Uterus (tissue), 4 donors: Measurements from ENCODE around the gene NFXL1. TPM values are rescaled to one million over a fixed set of nuclear protein-coding genes. Genes with fewer than 3 reads are reported as not detected.
A peak's percentile ranks its signal among the peaks of the same experiment; 100 is the strongest.

ENCODE experiments used
- DNase-seq, 2 donors: peaks; one replicate each; pipeline ENCODE4 v3.0.0-alpha.2; 2019 to 2020
- H3K27ac ChIP-seq, 2 donors: fragments of 200-600 bp; sonication (generic); 1 replicate in 1 of 2; 2 replicates in 1 of 2; pipeline ENCODE4 v1.5.1; 2016 to 2018
- H3K27me3 ChIP-seq, 2 donors: fragments of 200-600 bp; sonication (generic); one replicate each; pipeline ENCODE4 v1.5.1; 2018 to 2019; ENCODE audit warnings: control low read depth in 1 of 2
- H3K36me3 ChIP-seq, 2 donors: fragments of 200-600 bp; sonication (generic); one replicate each; pipeline ENCODE4 v1.5.1; 2019; ENCODE audit warnings: control low read depth in 1 of 2
- H3K4me1 ChIP-seq, 2 donors: fragments of 200-600 bp; sonication (generic); one replicate each; pipeline ENCODE4 v1.5.1; 2018 to 2019; ENCODE audit warnings: control low read depth in 1 of 2
- H3K4me3 ChIP-seq, 2 donors: fragments of 200-600 bp; sonication (generic); 1 replicate in 1 of 2; 2 replicates in 1 of 2; pipeline ENCODE4 v1.5.1; 2018 to 2019; ENCODE audit warnings: mild to moderate bottlenecking in 1 of 2
- H3K9me3 ChIP-seq, 2 donors: fragments of 200-600 bp; sonication (generic); one replicate each; pipeline ENCODE4 v1.5.1; 2019; ENCODE audit warnings: control low read depth in 1 of 2
- POLR2A ChIP-seq, 2 donors: fragments of 450-650 bp; IDR thresholded peaks; one replicate each; pipeline ENCODE4 v1.6.1; 2016; ENCODE audit warnings: antibody characterized with exemption in 2 of 2, mild to moderate bottlenecking in 1 of 2, moderate library complexity in 1 of 2
- intact Hi-C: fragments of 100-400 bp; cut with DNase I; formaldehyde crosslinking; loops from one replicate; pipeline ENCODE4 v1.15.1; 2023; ENCODE audit warnings: low total_unique reads
- total RNA-seq, 4 donors: library from RNA; depleted of rRNA in 3 of 4; stranded (reverse); fragments of >200 nt in 3 of 4; gene quantifications; one replicate each; pipeline versions ENCODE4 v1.1.0 to v1.2.4, GENCODE V29; 2014 to 2023
- TF ChIP-seq, protein P1 (sequence below), 4 experiments: fragments of 200-600 bp in 2 of 4; fragments of 450-650 bp in 2 of 4; sonication (generic) in 2 of 4; IDR thresholded peaks; one replicate each; pipeline ENCODE4 v1.5.1; 2016 to 2019; ENCODE audit warnings: antibody characterized with exemption in 4 of 4, mild to moderate bottlenecking in 2 of 4, moderate library complexity in 1 of 4
- donor health status: DM: yes; HTN: yes; CAD: no.

Gene NFXL1
- total RNA-seq, 4 donors from 2014 or later, result 5.9 to 24.9 (median 19.6) TPM

DNA sequence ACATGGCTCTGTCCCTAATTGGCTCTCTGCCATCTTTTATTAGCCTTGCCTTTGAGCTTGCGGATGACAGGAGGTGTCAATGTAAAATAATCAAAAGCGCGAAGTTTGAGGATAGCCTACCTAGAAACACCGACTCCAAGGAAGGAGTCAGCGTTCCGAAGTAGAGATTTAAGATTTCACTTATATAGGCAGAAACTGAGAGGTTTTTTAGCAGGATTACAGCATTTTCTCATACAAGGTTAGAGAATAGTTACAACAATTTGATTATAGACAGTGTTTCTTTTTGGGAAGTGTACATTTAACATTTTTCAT lies 499 bp upstream of the NFXL1 start:
- Histone ChIP-seq H3K27me3 (no peaks in the 10 kb centered on the region), H3K4me1 (no peaks in the 10 kb centered on the region), H3K9me3 (no peaks in the 10 kb centered on the region), H3K27ac (peak overlapping the region; percentile 58 to 77), H3K36me3 (no peaks in the 10 kb centered on the region), H3K4me3 (peak overlapping the region; percentile 67 to 76)
- DNase-seq, result no peak
- TF ChIP-seq POLR2A (IDR thresholded peaks at IDR 0.05), result no peak
- TF ChIP-seq, protein P1, sequence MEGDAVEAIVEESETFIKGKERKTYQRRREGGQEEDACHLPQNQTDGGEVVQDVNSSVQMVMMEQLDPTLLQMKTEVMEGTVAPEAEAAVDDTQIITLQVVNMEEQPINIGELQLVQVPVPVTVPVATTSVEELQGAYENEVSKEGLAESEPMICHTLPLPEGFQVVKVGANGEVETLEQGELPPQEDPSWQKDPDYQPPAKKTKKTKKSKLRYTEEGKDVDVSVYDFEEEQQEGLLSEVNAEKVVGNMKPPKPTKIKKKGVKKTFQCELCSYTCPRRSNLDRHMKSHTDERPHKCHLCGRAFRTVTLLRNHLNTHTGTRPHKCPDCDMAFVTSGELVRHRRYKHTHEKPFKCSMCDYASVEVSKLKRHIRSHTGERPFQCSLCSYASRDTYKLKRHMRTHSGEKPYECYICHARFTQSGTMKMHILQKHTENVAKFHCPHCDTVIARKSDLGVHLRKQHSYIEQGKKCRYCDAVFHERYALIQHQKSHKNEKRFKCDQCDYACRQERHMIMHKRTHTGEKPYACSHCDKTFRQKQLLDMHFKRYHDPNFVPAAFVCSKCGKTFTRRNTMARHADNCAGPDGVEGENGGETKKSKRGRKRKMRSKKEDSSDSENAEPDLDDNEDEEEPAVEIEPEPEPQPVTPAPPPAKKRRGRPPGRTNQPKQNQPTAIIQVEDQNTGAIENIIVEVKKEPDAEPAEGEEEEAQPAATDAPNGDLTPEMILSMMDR (IDR thresholded peaks at IDR 0.05), result no peak
- intact Hi-C loops, result no loop called here

DNA sequence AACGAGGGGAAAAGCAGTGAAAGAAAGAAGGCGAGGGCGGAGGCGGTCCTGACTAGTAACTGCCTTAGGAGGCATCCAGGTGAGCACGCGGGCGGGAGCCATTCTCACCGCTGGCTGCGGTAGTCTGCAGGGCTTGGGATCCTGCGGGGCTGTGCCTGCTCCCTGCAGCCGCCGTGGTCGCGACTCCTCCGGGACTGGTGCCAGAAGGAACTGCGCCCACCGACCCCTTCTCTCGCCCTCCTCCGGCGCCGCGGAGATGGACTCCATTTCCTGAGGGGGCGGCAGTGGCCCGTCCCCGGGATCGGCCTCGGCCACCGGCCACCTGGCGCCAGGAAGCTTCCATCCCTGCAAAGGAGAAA lies 543 bp downstream of the NFXL1 start:
- H3K9me3 ChIP-seq, result no peaks in the 10 kb centered on the region
- peak overlapping the region; percentile 67 to 76 for H3K4me3 ChIP-seq
- intact Hi-C loops, result no loop called here
- H3K36me3 ChIP-seq, result no peaks in the 10 kb centered on the region
- H3K27ac ChIP-seq, result peak overlapping the region; percentile 70 to 77
- H3K4me1 ChIP-seq, result no peaks in the 10 kb centered on the region
- DNase-seq, result peak; percentile 35 to 49
- no peak for TF ChIP-seq POLR2A (IDR thresholded peaks at IDR 0.05)
- TF ChIP-seq, protein P1 (IDR thresholded peaks at IDR 0.05), result no peak
- no peaks in the 10 kb centered on the region for H3K27me3 ChIP-seq

DNA sequence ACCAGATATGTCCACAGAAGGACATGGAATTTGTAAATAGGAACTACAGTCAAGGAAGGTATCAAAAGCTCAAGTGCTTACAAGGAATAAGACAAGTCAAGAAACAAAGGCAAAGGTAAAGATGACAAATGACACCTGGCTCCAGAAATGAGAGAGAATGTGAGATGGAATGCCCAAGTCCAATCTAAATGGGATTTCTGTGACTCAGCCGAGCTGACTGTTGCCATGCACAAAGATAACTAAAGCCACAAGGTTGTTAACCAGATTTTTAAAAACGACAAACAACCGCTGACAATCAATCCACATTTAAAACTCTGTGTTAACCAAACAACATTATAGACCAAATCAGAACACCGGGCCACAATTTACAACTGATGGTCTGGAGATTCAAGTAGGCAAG lies 1.1 kb downstream of the NFXL1 start:
- no peaks in the 10 kb centered on the region for H3K27me3 ChIP-seq
- no peaks in the 10 kb centered on the region for H3K4me1 ChIP-seq
- DNase-seq, result no peak
- TF ChIP-seq, protein P1 (IDR thresholded peaks at IDR 0.05), result no peak
- TF ChIP-seq POLR2A (IDR thresholded peaks at IDR 0.05), result no peak
- no peaks in the 10 kb centered on the region for H3K36me3 ChIP-seq
- intact Hi-C loops, result no loop called here
- peak overlapping the region in 1 of 2 donors; percentile 70 for H3K27ac ChIP-seq
- H3K4me3 ChIP-seq, result peak overlapping the region; percentile 67 to 76
- H3K9me3 ChIP-seq, result no peaks in the 10 kb centered on the region

DNA sequence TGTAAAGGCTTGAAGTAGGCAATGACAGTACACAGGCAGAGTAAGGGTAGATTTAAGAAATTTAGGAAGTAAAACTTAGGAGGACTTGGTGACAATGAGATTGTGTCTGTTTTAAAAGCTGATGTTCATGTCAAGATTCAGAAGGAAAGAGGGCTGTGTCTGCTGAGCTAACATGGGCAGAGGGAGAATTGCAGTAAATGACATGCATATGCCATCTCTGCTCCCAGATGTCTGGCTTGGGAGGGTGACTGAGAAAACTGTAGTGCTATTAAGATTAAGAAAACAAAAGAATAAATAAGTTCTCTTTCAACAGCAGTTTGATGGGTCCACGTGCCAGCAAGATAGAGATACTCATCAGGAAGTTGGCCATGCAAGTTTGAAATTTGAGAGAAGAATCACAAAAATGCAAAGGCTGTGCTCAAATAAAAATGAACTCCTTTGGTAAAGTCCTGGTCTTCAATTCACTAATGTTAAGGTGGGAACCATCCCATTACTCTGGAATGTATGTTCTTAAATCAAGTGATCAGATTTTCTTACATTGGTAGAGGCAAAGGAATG lies 7.2 kb downstream of the NFXL1 start:
- no peaks in the 10 kb centered on the region for H3K4me1 ChIP-seq
- no peaks in the 10 kb centered on the region for H3K36me3 ChIP-seq
- intact Hi-C loops, result no loop called here

DNA sequence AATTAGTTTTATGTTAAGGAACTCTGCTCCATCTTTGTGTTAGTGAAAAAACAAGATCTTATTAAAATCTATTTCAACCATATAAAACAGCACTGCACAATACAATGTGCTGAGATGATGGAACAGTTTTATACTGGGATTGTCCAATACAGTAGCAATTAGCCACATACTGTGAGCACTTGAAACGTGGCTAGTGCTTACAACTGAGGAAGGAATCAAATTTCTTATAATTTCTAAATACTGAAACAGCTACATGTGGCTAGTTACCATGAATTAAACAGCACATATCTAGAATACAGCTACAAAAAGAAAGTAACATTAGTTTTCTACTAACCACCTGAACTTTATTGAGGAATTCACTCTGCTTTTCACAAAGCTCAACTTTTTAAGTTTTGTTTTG lies 14.7 kb downstream of the NFXL1 start:
- no peak for DNase-seq
- Histone ChIP-seq H3K36me3 (no peaks in the 10 kb centered on the region), H3K4me1 (no peaks in the 10 kb centered on the region), H3K27ac (no peak overlapping the region), H3K4me3 (no peak overlapping the region), H3K27me3 (no peaks in the 10 kb centered on the region), H3K9me3 (no peaks in the 10 kb centered on the region)
- TF ChIP-seq, protein P1 (IDR thresholded peaks at IDR 0.05), result no peak
- TF ChIP-seq POLR2A (IDR thresholded peaks at IDR 0.05), result no peak
- intact Hi-C loops, result no loop called here

More for the DNA sequence above, 7.2 kb downstream of the NFXL1 start:
- no peak for TF ChIP-seq POLR2A (IDR thresholded peaks at IDR 0.05)
- TF ChIP-seq, protein P1 (IDR thresholded peaks at IDR 0.05), result no peak
- no peak for DNase-seq
- no peaks in the 10 kb centered on the region for H3K9me3 ChIP-seq
- H3K27ac ChIP-seq, result no peak overlapping the region
- no peak overlapping the region for H3K4me3 ChIP-seq
- no peaks in the 10 kb centered on the region for H3K27me3 ChIP-seq
